KBM-7 (cell line): ENCODE results near the gene PPM1F.
"Not testable (repeated sequence)": the region's sequence is repeated elsewhere in the genome, so short reads cannot be mapped to it uniquely, and the experiment has no call there.

Experiments
- DNase-seq: peaks from one replicate; pipeline ENCODE4 v3.0.0-alpha.2; 2015
- in situ Hi-C: fragments of 300-500 bp; cut with MboI; formaldehyde crosslinking; loops from 2 replicates; pipeline ENCODE4 v1.14.3; 2020; ENCODE audit warnings: low sequenced_read_pairs, low pct_unique_long_range_greater_than_20kb, mixed read lengths

The PPM1F gene

DNA sequence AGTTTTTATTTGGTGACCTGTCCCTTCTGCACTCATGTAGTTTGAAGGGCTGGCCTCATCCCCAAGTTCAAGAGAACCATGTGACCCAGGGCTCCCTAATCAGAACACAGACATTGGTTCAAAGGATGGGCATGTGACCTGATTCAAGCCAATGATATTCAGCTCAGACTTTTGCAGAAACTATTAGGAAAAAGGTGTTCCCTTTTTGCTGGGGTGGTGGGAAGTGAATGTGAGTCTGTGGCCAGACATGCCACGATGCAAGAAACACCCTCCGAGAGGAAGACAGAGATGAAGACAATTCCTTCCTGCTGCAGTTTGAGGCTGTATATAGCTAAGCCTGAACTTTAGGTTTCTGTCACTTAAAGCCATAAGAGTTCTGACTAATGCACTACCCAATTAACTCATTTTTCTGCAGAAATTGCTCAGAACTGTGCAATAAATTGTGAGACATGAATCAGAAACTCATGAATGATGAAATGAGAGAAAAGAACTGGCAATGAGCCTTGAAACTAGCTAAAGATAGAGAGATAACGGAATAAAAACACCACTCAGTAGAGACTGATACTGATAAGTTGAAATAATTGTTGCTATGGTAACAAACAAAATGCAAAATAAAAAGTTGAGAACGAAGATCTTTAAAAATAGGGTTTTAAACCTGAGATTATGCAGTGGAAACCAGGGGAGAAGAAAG, 76.0 kb downstream of the PPM1F start:
- in situ Hi-C loops = no loop called here
- DNase-seq = no peak

DNA sequence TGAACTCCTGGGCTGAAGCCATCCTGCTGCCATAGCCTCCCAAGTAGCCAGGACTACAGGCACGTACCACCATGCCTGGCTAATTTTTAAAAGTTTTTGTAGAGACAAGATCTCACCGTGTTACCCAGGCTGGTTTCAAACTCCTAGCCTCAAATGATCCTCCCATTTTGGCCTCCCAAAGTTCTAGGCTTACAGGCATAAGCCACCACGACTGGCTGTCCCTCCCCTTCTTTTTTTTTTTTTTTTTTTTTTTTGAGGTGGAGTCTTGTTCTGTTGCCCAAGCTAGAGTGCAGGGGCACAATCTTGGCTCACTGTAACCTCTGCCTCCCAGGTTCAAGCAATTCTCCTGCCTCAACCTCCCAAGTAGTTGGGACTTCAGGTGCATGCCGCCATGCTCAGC, 77.7 kb downstream of the PPM1F start:
- DNase-seq, in situ Hi-C loops: not testable (repeated sequence)

DNA sequence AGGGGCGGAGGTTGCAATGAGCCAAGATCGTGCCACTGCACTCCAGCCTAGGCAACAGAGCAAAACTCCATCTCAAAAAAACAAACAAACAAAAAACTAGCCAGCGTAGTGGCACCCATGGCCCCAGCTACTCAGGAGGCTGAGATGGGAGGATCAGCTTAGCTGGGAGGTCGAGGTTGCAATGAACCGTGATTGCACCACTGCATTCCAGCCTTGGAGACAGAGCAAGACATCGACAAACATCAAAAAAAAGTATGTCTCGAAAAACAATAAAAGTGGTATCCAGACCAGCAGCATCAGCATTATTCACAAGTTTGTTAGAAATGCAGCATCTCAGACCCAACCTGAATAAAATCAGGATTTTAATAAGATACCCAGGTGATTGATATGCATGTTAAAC, 79.0 kb downstream of the PPM1F start:
- no peak for DNase-seq
- in situ Hi-C loops = no loop called here

DNA sequence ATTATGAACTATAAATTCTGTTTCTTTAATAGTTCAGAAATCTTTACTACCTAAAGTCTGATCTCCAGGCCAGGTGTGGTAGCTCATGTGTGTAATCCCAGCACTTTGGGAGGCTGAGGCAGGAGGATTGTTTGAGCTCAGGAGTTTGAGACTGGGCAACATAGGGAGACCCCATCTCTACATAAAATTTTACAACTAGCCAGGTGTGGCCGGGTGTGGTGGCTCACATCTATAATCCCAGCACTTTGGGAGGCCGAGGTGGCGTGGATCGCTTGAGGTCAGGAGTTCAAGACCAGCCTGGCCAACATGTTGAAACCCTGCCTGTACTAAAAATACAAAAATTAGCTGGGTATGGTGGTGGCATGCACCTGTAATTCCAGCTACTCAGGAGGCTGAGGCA, 79.9 kb downstream of the PPM1F start:
- DNase-seq, in situ Hi-C loops: not testable (repeated sequence)
